RWPE2 (cell line): ENCODE measurements around the gene FASTKD1.
A peak's percentile ranks its signal among the peaks of the same experiment; 100 is the strongest.
"Not testable (repeated sequence)": the region's sequence is repeated elsewhere in the genome, so short reads cannot be mapped to it uniquely, and the experiment has no call there.

Experiments
- ATAC-seq: fragments of 200-7000 bp; cut with Tn5 transposase; 3 replicates; pipeline ENCODE4 v1.9.1; 2021; ENCODE audit warnings: low read depth
- DNase-seq: peaks from one replicate; pipeline ENCODE4 v3.0.0-alpha.2; 2020; ENCODE audit warnings: low spot score
- H3K27ac ChIP-seq: fragments of 450-650 bp; 2 replicates; pipeline ENCODE4 v1.5.1; 2017; ENCODE audit warnings: mild to moderate bottlenecking; ENCODE audit not compliant: poor library complexity, severe bottlenecking
- H3K27me3 ChIP-seq: fragments of 250-450 bp; sonication (Bioruptor Pico); 2 replicates; pipeline ENCODE4 v1.5.1; 2021; ENCODE audit warnings: mild to moderate bottlenecking, moderate library complexity; ENCODE audit not compliant: insufficient read depth, poor library complexity, severe bottlenecking
- H3K36me3 ChIP-seq: fragments of 250-450 bp; sonication (Bioruptor Pico); 2 replicates; pipeline ENCODE4 v1.5.1; 2020; ENCODE audit warnings: low read depth, mild to moderate bottlenecking, moderate library complexity
- H3K4me1 ChIP-seq: fragments of 250-450 bp; sonication (Bioruptor Pico); 2 replicates; pipeline ENCODE4 v1.5.1; 2021; ENCODE audit warnings: mild to moderate bottlenecking, moderate library complexity; ENCODE audit not compliant: insufficient read depth, poor library complexity, severe bottlenecking
- H3K4me3 ChIP-seq: fragments of 250-450 bp; sonication (Bioruptor Pico); 2 replicates; pipeline ENCODE4 v1.5.1; 2021; ENCODE audit warnings: mild to moderate bottlenecking, moderate library complexity; ENCODE audit not compliant: severe bottlenecking
- H3K9me3 ChIP-seq: fragments of 250-450 bp; sonication (Bioruptor Pico); 2 replicates; pipeline ENCODE4 v1.5.1; 2021; ENCODE audit warnings: mild to moderate bottlenecking, moderate library complexity; ENCODE audit not compliant: severe bottlenecking
- TF ChIP-seq, protein P1 (sequence below): fragments of 450-650 bp; IDR thresholded peaks from one replicate; pipeline ENCODE4 v1.5.1; 2017; ENCODE audit warnings: mild to moderate bottlenecking, moderate library complexity; ENCODE audit not compliant: poor library complexity, severe bottlenecking

FASTKD1 gene

DNA sequence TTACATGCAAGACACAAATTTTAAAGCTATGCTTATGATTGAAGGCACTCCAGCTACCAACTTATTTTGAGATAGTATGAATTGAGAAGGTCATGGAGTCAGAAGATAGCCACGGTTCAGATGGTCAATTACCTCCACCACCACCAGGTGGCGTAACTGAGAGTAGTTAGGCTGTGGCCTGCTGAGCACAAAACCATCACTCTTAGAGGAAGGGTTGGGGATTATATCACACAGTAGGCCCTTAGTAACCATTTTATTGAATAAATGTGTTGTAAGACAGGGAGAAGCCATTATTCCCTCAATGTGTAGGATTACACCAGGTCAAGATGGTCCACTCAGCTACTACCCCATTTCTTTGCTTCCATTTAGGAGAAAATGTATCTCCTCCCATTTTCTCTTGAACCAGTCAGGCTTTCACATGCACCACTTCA lies 45.4 kb downstream of the FASTKD1 start:
- Histone ChIP-seq H3K36me3 (peaks cover 43% of the 10 kb centered on the region), H3K9me3 (no peaks in the 10 kb centered on the region), H3K4me1 (no peaks in the 10 kb centered on the region), H3K27ac (no peak overlapping the region), H3K27me3 (no peaks in the 10 kb centered on the region), H3K4me3 (no peak overlapping the region)
- TF ChIP-seq, protein P1, sequence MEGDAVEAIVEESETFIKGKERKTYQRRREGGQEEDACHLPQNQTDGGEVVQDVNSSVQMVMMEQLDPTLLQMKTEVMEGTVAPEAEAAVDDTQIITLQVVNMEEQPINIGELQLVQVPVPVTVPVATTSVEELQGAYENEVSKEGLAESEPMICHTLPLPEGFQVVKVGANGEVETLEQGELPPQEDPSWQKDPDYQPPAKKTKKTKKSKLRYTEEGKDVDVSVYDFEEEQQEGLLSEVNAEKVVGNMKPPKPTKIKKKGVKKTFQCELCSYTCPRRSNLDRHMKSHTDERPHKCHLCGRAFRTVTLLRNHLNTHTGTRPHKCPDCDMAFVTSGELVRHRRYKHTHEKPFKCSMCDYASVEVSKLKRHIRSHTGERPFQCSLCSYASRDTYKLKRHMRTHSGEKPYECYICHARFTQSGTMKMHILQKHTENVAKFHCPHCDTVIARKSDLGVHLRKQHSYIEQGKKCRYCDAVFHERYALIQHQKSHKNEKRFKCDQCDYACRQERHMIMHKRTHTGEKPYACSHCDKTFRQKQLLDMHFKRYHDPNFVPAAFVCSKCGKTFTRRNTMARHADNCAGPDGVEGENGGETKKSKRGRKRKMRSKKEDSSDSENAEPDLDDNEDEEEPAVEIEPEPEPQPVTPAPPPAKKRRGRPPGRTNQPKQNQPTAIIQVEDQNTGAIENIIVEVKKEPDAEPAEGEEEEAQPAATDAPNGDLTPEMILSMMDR = peak; percentile 87
- peak; percentile 80 for ATAC-seq
- DNase-seq = no peak

GRCh38 chr2:169526451-169526850 lies 47.2 kb downstream of the FASTKD1 start:
- Histone ChIP-seq H3K27ac (no peak overlapping the region), H3K9me3 (no peaks in the 10 kb centered on the region), H3K4me3 (no peak overlapping the region), H3K27me3 (no peaks in the 10 kb centered on the region), H3K4me1 (no peaks in the 10 kb centered on the region), H3K36me3 (peaks cover 38% of the 10 kb centered on the region)
- DNase-seq (no peak), ATAC-seq (no peak)
- TF ChIP-seq, protein P1 = no peak

DNA sequence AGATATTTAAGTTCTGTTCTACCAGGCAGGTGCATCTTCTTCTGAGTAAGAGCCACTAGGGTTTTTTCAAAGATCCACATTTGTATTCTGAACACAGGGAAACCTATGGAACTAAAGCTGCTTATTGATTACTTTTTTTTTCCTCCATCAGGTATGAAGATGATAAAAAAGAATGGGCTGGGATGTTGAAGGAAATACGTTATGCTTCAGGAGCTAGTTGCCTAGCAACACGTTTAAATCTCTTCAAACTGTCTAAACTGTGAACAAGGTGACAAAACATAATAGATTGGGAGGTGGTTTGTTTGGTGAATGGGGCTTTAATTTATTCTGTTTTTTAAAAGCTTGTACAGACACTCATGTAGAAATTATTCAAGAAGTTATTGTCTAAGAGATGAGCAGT lies 48.2 kb downstream of the FASTKD1 start:
- DNase-seq = no peak
- no peak for ATAC-seq
- TF ChIP-seq, protein P1 = no peak

GRCh38 chr2:169523681-169524080 lies 50.0 kb downstream of the FASTKD1 start:
- peaks cover 16% of the 10 kb centered on the region for H3K36me3 ChIP-seq
- no peak for ATAC-seq

More for the DNA sequence above, 48.2 kb downstream of the FASTKD1 start:
- Histone ChIP-seq H3K9me3 (no peaks in the 10 kb centered on the region), H3K27me3 (no peaks in the 10 kb centered on the region), H3K4me3 (no peak overlapping the region), H3K27ac (no peak overlapping the region), H3K4me1 (no peaks in the 10 kb centered on the region), H3K36me3 (peaks cover 30% of the 10 kb centered on the region)

GRCh38 chr2:169520896-169521295 lies 52.8 kb downstream of the FASTKD1 start:
- TF ChIP-seq, protein P1 = no peak
- DNase-seq = no peak
- no peak overlapping the region for H3K4me3 ChIP-seq

More at GRCh38 chr2:169523681-169524080, 50.0 kb downstream of the FASTKD1 start:
- TF ChIP-seq, protein P1 = no peak
- no peak overlapping the region for H3K27ac ChIP-seq
- no peaks in the 10 kb centered on the region for H3K4me1 ChIP-seq
- DNase-seq = no peak
- H3K27me3 ChIP-seq = no peaks in the 10 kb centered on the region
- H3K4me3 ChIP-seq = no peak overlapping the region
- no peaks in the 10 kb centered on the region for H3K9me3 ChIP-seq

DNA sequence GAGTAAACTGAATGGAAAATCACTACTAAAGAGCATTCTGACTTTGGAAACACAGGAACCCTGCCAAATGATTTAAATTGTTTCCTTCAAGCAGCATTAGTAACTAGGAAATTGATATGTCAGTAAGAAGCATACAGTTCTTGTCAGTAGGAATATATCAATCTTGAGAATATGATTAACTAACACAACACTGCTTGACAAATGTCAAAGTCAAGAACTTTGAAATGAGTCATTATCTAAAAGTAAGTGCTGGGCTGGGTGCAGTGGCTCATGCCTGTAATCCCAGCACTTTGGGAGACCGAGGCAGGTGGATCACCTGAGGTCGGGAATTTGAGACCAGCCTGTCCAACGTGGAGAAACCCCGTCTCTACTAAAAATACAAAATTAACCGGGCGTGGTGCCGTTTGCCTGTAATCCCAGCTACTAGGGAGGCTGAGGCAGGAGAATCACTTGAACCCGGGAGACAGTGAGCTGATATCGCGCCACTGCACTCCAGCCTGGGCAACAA lies 57.1 kb downstream of the FASTKD1 start:
- H3K36me3 ChIP-seq, H3K9me3 ChIP-seq, H3K4me1 ChIP-seq, ATAC-seq, H3K27ac ChIP-seq, H3K27me3 ChIP-seq, DNase-seq, H3K4me3 ChIP-seq: not testable (repeated sequence)

More at GRCh38 chr2:169520896-169521295, 52.8 kb downstream of the FASTKD1 start:
- Histone ChIP-seq H3K4me1 (no peaks in the 10 kb centered on the region), H3K9me3 (no peaks in the 10 kb centered on the region), H3K36me3 (no peaks in the 10 kb centered on the region), H3K27me3 (no peaks in the 10 kb centered on the region), H3K27ac (no peak overlapping the region)
- no peak for ATAC-seq

- not testable (repeated sequence) for H3K36me3 ChIP-seq, H3K4me3 ChIP-seq, H3K27ac ChIP-seq, ATAC-seq, H3K4me1 ChIP-seq, DNase-seq, H3K9me3 ChIP-seq, H3K27me3 ChIP-seq
These were observed 58.9 kb downstream of the FASTKD1 start for GRCh38 chr2:169514758-169515157.
